Progenitor cell of endocrine pancreas (in vitro differentiated cells): ENCODE data around the gene TLN1. TPM values are rescaled to one million over a fixed set of nuclear protein-coding genes. Genes with fewer than 3 reads are reported as not detected.

Experiments used
- DNase-seq: peaks from one replicate; pipeline ENCODE4 v3.0.0; 2021; ENCODE audit warnings: low spot score; ENCODE audit not compliant: unreplicated experiment
- H3K27ac Mint-ChIP-seq: 2 replicates; pipeline ENCODE4 v1.8.0; 2021; ENCODE audit warnings: mild to moderate bottlenecking, moderate library complexity, mixed read lengths
- H3K27me3 Mint-ChIP-seq: 2 replicates; pipeline ENCODE4 v1.8.0; 2021; ENCODE audit warnings: mixed read lengths
- H3K36me3 Mint-ChIP-seq: 2 replicates; pipeline ENCODE4 v1.8.0; 2022; ENCODE audit warnings: mixed read lengths; ENCODE audit not compliant: insufficient read depth
- H3K4me1 Mint-ChIP-seq: 2 replicates; pipeline ENCODE4 v1.8.0; 2021; ENCODE audit warnings: low read depth, mixed read lengths
- H3K4me3 Mint-ChIP-seq: 2 replicates; pipeline ENCODE4 v1.8.0; 2021; ENCODE audit warnings: low read depth, mild to moderate bottlenecking, moderate library complexity, mixed read lengths
- H3K9me3 Mint-ChIP-seq: 2 replicates; pipeline ENCODE4 v1.8.0; 2021; ENCODE audit warnings: low read depth, mixed read lengths
- CTCF ChIP-seq: fragments of 200-600 bp; sonication (generic); IDR thresholded peaks from one replicate; pipeline ENCODE4 v1.5.0; 2021; ENCODE audit warnings: antibody characterized with exemption, mild to moderate bottlenecking; ENCODE audit not compliant: unreplicated experiment
- total RNA-seq: library from RNA; stranded (reverse); gene quantifications from 2 replicates; pipeline ENCODE4 v1.2.1, GENCODE V29; 2021

The TLN1 gene
- total RNA-seq, 1 donor from 2014 or later: 136 TPM

GRCh38 chr9:35685506-35685905 is 46.5 kb downstream of the TLN1 start:
- Mint-ChIP-seq H3K27ac (no peak overlapping the region), H3K4me3 (no peak overlapping the region), H3K36me3 (peaks cover 2% of the 10 kb centered on the region)

GRCh38 chr9:35684921-35685320 is 47.1 kb downstream of the TLN1 start:
- Mint-ChIP-seq H3K4me3 (no peak overlapping the region), H3K9me3 (no peaks in the 10 kb centered on the region), H3K4me1 (peaks cover 5% of the 10 kb centered on the region), H3K27ac (no peak overlapping the region), H3K36me3 (peaks cover 2% of the 10 kb centered on the region), H3K27me3 (peaks cover 7% of the 10 kb centered on the region)
- no peak for DNase-seq
- TF ChIP-seq CTCF: no peak

More at GRCh38 chr9:35685506-35685905, 46.5 kb downstream of the TLN1 start:
- Mint-ChIP-seq H3K4me1 (peaks cover 5% of the 10 kb centered on the region), H3K9me3 (no peaks in the 10 kb centered on the region), H3K27me3 (peaks cover 7% of the 10 kb centered on the region)
- TF ChIP-seq CTCF: no peak
- no peak for DNase-seq

GRCh38 chr9:35683323-35683722 is 48.7 kb downstream of the TLN1 start:
- Mint-ChIP-seq H3K27me3 (peaks cover 5% of the 10 kb centered on the region), H3K36me3 (peaks cover 2% of the 10 kb centered on the region), H3K27ac (no peak overlapping the region), H3K9me3 (no peaks in the 10 kb centered on the region), H3K4me3 (no peak overlapping the region), H3K4me1 (peaks cover 1% of the 10 kb centered on the region)
- no peak for TF ChIP-seq CTCF
- DNase-seq: no peak

- no peak overlapping the region for H3K27ac Mint-ChIP-seq
- H3K36me3 Mint-ChIP-seq: peaks cover 2% of the 10 kb centered on the region
Measured at GRCh38 chr9:35682520-35683315, 49.3 kb downstream of the TLN1 start.

GRCh38 chr9:35682051-35682450 is 49.9 kb downstream of the TLN1 start:
- H3K27ac Mint-ChIP-seq: no peak overlapping the region
- peaks cover 2% of the 10 kb centered on the region for H3K36me3 Mint-ChIP-seq
- H3K9me3 Mint-ChIP-seq: no peaks in the 10 kb centered on the region
- peaks cover 7% of the 10 kb centered on the region for H3K27me3 Mint-ChIP-seq
- no peak for DNase-seq
- no peak overlapping the region for H3K4me3 Mint-ChIP-seq
- no peak for TF ChIP-seq CTCF
- peaks cover 1% of the 10 kb centered on the region for H3K4me1 Mint-ChIP-seq

More at GRCh38 chr9:35682520-35683315, 49.3 kb downstream of the TLN1 start:
- peaks cover 5% of the 10 kb centered on the region for H3K27me3 Mint-ChIP-seq
- DNase-seq: no peak
- no peaks in the 10 kb centered on the region for H3K9me3 Mint-ChIP-seq
- TF ChIP-seq CTCF: no peak
- H3K4me3 Mint-ChIP-seq: no peak overlapping the region
- H3K4me1 Mint-ChIP-seq: peaks cover 1% of the 10 kb centered on the region
